OCI-LY7 (cell line): ENCODE results near the gene LPO.

ENCODE experiments used
- CTCF ChIP-seq: fragments of 200-600 bp; sonication (generic); conservative IDR thresholded peaks from 2 replicates; pipeline ENCODE4 v1.5.1; 2014; ENCODE audit warnings: mild to moderate bottlenecking, antibody characterized with exemption, low read length, moderate library complexity, mixed read lengths
- EZH2phosphoT487 ChIP-seq: fragments of 200-600 bp; sonication (generic); IDR thresholded peaks from 2 replicates; pipeline ENCODE4 v1.6.1; 2018; ENCODE audit warnings: low read depth, borderline replicate concordance, mild to moderate bottlenecking, mixed run types, antibody characterized with exemption, low read length, moderate library complexity, mixed read lengths

DNA sequence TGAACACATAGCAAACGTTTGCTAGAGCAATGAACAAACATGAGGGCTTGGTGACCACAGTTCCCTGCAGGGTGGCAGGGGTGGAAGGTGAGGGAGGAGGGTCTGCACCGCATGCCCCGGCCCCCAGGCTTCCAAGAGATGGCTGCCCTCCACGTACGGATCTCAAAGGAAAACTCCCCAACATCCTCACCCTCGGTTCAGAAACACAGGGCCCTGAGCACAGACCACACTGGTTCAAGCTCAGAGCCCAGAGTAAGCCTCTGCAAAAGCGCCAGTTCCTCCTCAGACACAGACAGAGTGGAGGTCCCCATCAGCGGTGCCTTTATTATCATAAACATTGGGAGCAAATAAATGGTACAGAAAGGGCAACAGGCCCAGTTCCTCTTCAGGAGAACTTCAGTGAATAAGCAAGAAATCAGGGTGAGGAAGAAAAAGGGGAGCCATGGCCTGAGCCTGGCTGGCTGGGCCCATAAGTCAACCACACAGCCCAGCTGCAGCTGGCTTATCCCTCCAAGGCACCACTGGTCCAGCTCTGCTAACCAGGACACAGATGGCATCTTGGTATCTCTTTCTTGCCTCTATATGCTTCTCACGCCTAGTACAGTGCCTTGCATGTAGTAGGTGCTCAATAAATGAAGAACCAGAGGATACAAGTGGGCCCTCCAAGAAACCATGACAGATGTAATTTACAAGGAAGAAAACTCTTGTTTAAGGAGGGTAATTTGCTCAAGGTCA, 31.3 kb downstream of the LPO start:
- TF ChIP-seq CTCF = no peak
- no peak for TF ChIP-seq EZH2phosphoT487
